MG63 (cell line): ENCODE results near the gene RELA. TPM values are rescaled to one million over a fixed set of nuclear protein-coding genes. Genes with fewer than 3 reads are reported as not detected.
"Not testable (repeated sequence)": the region's sequence is repeated elsewhere in the genome, so short reads cannot be mapped to it uniquely, and the experiment has no call there.

Experiments used
- DNase-seq: peaks from one replicate; pipeline ENCODE4 v3.0.0-alpha.2; 2020
- H3K27me3 ChIP-seq: fragments of 250-450 bp; sonication (Bioruptor Pico); 2 replicates; pipeline ENCODE4 v1.5.1; 2020; ENCODE audit warnings: mild to moderate bottlenecking, moderate library complexity
- H3K36me3 ChIP-seq: fragments of 250-450 bp; sonication (Bioruptor Pico); 2 replicates; pipeline ENCODE4 v1.5.1; 2020; ENCODE audit warnings: mild to moderate bottlenecking, moderate library complexity
- H3K4me3 ChIP-seq: fragments of 250-450 bp; sonication (Bioruptor Pico); 2 replicates; pipeline ENCODE4 v1.5.1; 2020; ENCODE audit warnings: mild to moderate bottlenecking, moderate library complexity
- H3K9me3 ChIP-seq: fragments of 250-450 bp; sonication (Bioruptor Pico); 2 replicates; pipeline ENCODE4 v1.5.1; 2020; ENCODE audit warnings: mild to moderate bottlenecking, moderate library complexity
- total RNA-seq: library from RNA; depleted of rRNA; stranded (reverse); fragments of >200 nt; shearing (Covaris generic); gene quantifications from 2 replicates; pipeline ENCODE4 v1.2.3, GENCODE V29; 2014; ENCODE audit warnings: low replicate concordance; rRNA removed

Gene RELA
- 42.2 and 56.1 TPM in 2 replicates for total RNA-seq

GRCh38 chr11:65662799-65663638 lies at the start of gene RELA:
Gene RELA, minus strand, starts transcription at chr11:65662916. Its CDS starts 84 bp downstream, at chr11:65662832.
- no peaks in the 10 kb centered on the region for H3K9me3 ChIP-seq
- DNase-seq: peak; percentile 98
- peak within 1 kb of the TSS; percentile 69 for H3K4me3 ChIP-seq
- peaks cover 36% of the 10 kb centered on the region for H3K36me3 ChIP-seq
- H3K27me3 ChIP-seq: no peaks in the 10 kb centered on the region

- peak; percentile 94 for DNase-seq
- H3K36me3 ChIP-seq: peaks cover 43% of the 10 kb centered on the region
- H3K27me3 ChIP-seq: no peaks in the 10 kb centered on the region
- no peaks in the 10 kb centered on the region for H3K9me3 ChIP-seq
- peak within 1 kb of the TSS; percentile 84 for H3K4me3 ChIP-seq
Measured at GRCh38 chr11:65711785-65712632, 49.3 kb upstream of the RELA start, which contains the start of gene KAT5. Gene KAT5, plus strand, starts transcription at chr11:65712252. Its CDS starts 16 bp downstream, at chr11:65712268.

- no peaks in the 10 kb centered on the region for H3K9me3 ChIP-seq
- H3K27me3 ChIP-seq: peaks cover 6% of the 10 kb centered on the region
- no peak overlapping the region for H3K4me3 ChIP-seq
- peaks cover 29% of the 10 kb centered on the region for H3K36me3 ChIP-seq
- no peak for DNase-seq
Measured at GRCh38 chr11:65710421-65710820, 47.7 kb upstream of the RELA start.

- H3K27me3 ChIP-seq: peaks cover 9% of the 10 kb centered on the region
- no peak overlapping the region for H3K4me3 ChIP-seq
- H3K36me3 ChIP-seq: peaks cover 22% of the 10 kb centered on the region
- DNase-seq: no peak
- H3K9me3 ChIP-seq: no peaks in the 10 kb centered on the region
Measured at GRCh38 chr11:65709661-65710060, 46.9 kb upstream of the RELA start.

GRCh38 chr11:65708451-65708850 lies 45.7 kb upstream of the RELA start:
- Histone ChIP-seq H3K27me3 (peaks cover 9% of the 10 kb centered on the region), H3K9me3 (no peaks in the 10 kb centered on the region), H3K36me3 (peaks cover 10% of the 10 kb centered on the region), H3K4me3 (no peak overlapping the region)
- no peak for DNase-seq

- not testable (repeated sequence) for H3K36me3 ChIP-seq, H3K9me3 ChIP-seq, DNase-seq, H3K4me3 ChIP-seq
- peaks cover 15% of the 10 kb centered on the region for H3K27me3 ChIP-seq
Measured at GRCh38 chr11:65707002-65707401, 44.3 kb upstream of the RELA start.

GRCh38 chr11:65706303-65706763 lies 43.6 kb upstream of the RELA start:
- H3K9me3 ChIP-seq, H3K4me3 ChIP-seq, H3K36me3 ChIP-seq: not testable (repeated sequence)
- DNase-seq: peak; percentile 65
- peaks cover 19% of the 10 kb centered on the region for H3K27me3 ChIP-seq

- Histone ChIP-seq H3K9me3 (no peaks in the 10 kb centered on the region), H3K4me3 (no peak overlapping the region), H3K36me3 (no peaks in the 10 kb centered on the region), H3K27me3 (peaks cover 25% of the 10 kb centered on the region)
- DNase-seq: no peak
Measured at GRCh38 chr11:65703846-65704245, 41.1 kb upstream of the RELA start.

GRCh38 chr11:65701686-65702085 lies 39.0 kb upstream of the RELA start:
- H3K9me3 ChIP-seq: no peaks in the 10 kb centered on the region
- no peak overlapping the region for H3K4me3 ChIP-seq
- H3K36me3 ChIP-seq: no peaks in the 10 kb centered on the region
- H3K27me3 ChIP-seq: peaks cover 25% of the 10 kb centered on the region
- no peak for DNase-seq

- Histone ChIP-seq H3K27me3 (peaks cover 19% of the 10 kb centered on the region), H3K4me3 (no peak overlapping the region), H3K9me3 (no peaks in the 10 kb centered on the region), H3K36me3 (no peaks in the 10 kb centered on the region)
- DNase-seq: no peak
Measured at GRCh38 chr11:65700399-65700798, 37.7 kb upstream of the RELA start.

GRCh38 chr11:65699306-65699705 lies 36.6 kb upstream of the RELA start:
- no peak for DNase-seq
- Histone ChIP-seq H3K27me3 (peaks cover 16% of the 10 kb centered on the region), H3K4me3 (no peak overlapping the region), H3K36me3 (no peaks in the 10 kb centered on the region), H3K9me3 (no peaks in the 10 kb centered on the region)

GRCh38 chr11:65698205-65698604 lies 35.5 kb upstream of the RELA start:
- Histone ChIP-seq H3K4me3 (no peak overlapping the region), H3K9me3 (no peaks in the 10 kb centered on the region), H3K36me3 (no peaks in the 10 kb centered on the region), H3K27me3 (peaks cover 16% of the 10 kb centered on the region)
- DNase-seq: no peak

GRCh38 chr11:65696802-65697552 lies 34.3 kb upstream of the RELA start:
- DNase-seq: no peak
- H3K27me3 ChIP-seq: peaks cover 10% of the 10 kb centered on the region
- no peaks in the 10 kb centered on the region for H3K36me3 ChIP-seq
- no peak overlapping the region for H3K4me3 ChIP-seq
- H3K9me3 ChIP-seq: no peaks in the 10 kb centered on the region

GRCh38 chr11:65695459-65696241 lies 32.9 kb upstream of the RELA start:
- Histone ChIP-seq H3K4me3 (no peak overlapping the region), H3K36me3 (no peaks in the 10 kb centered on the region), H3K27me3 (peaks cover 6% of the 10 kb centered on the region), H3K9me3 (no peaks in the 10 kb centered on the region)
- DNase-seq: no peak

- Histone ChIP-seq H3K27me3 (no peaks in the 10 kb centered on the region), H3K4me3 (no peak overlapping the region), H3K9me3 (no peaks in the 10 kb centered on the region), H3K36me3 (no peaks in the 10 kb centered on the region)
- DNase-seq: no peak
Measured at GRCh38 chr11:65692367-65692766, 29.7 kb upstream of the RELA start.

GRCh38 chr11:65691847-65692246 lies 29.1 kb upstream of the RELA start:
- not testable (repeated sequence) for H3K4me3 ChIP-seq, H3K36me3 ChIP-seq, H3K27me3 ChIP-seq, H3K9me3 ChIP-seq, DNase-seq
